ENCODE measurements around the gene DDX24. TPM values are rescaled to one million over a fixed set of nuclear protein-coding genes. Genes with fewer than 3 reads are reported as not detected.

Gene DDX24
- polyA plus RNA-seq = 100 to 1,000 TPM in 1 of 4 donors, 10 to 100 TPM in 3; 35.1 to 103 (median 57.9) TPM
- long read RNA-seq, donor 1 = 0 reads
- long read RNA-seq, donor 2, full-length matches to known transcripts = 28 of 28 reads
- long read RNA-seq, donor 2, partial matches to known transcripts = 0 of 28 reads
- long read RNA-seq, donor 2, other reads (novel, unspliced or antisense) = 0 of 28 reads
- long read RNA-seq, donor 3, full-length matches to known transcripts = 39 of 56 reads
- long read RNA-seq, donor 3, partial matches to known transcripts = 17 of 56 reads
- long read RNA-seq, donor 3, other reads (novel, unspliced or antisense) = 0 of 56 reads
- long read RNA-seq, donor 4, full-length matches to known transcripts = 6 of 6 reads
- long read RNA-seq, donor 4, partial matches to known transcripts = 0 of 6 reads
- long read RNA-seq, donor 4, other reads (novel, unspliced or antisense) = 0 of 6 reads
- long read RNA-seq, donor 5, full-length matches to known transcripts = 12 of 23 reads
- long read RNA-seq, donor 5, partial matches to known transcripts = 11 of 23 reads
- long read RNA-seq, donor 5, other reads (novel, unspliced or antisense) = 0 of 23 reads
- long read RNA-seq, donor 6, full-length matches to known transcripts = 52 of 65 reads
- long read RNA-seq, donor 6, partial matches to known transcripts = 13 of 65 reads
- long read RNA-seq, donor 6, other reads (novel, unspliced or antisense) = 0 of 65 reads
- long read RNA-seq, donor 7 = 0 reads
- long read RNA-seq, donor 8, full-length matches to known transcripts = 8 of 8 reads
- long read RNA-seq, donor 8, partial matches to known transcripts = 0 of 8 reads
- long read RNA-seq, donor 8, other reads (novel, unspliced or antisense) = 0 of 8 reads
- long read RNA-seq, donor 9, full-length matches to known transcripts = 7 of 7 reads
- long read RNA-seq, donor 9, partial matches to known transcripts = 0 of 7 reads
- long read RNA-seq, donor 9, other reads (novel, unspliced or antisense) = 0 of 7 reads
- long read RNA-seq, donor 10, full-length matches to known transcripts = 80 of 113 reads
- long read RNA-seq, donor 10, partial matches to known transcripts = 33 of 113 reads
- long read RNA-seq, donor 10, other reads (novel, unspliced or antisense) = 0 of 113 reads

GRCh38 chr14:94080621-94081385 lies at the start of gene DDX24, which contains the start of gene IFI27L1:
Gene DDX24 (minus strand): TSS chr14:94081202. CDS start chr14:94079742, 1,460 bp downstream.
Gene IFI27L1 (plus strand): TSS chr14:94081310. CDS start chr14:94096938, 15,628 bp downstream.
- no peak for FAIRE-seq
- Histone ChIP-seq H3K4me1 (ENCODE audit: control insufficient read depth in 3 of 3, insufficient read depth in 2 of 3, low read depth in 1 of 3, low read length in 2 of 3) (peaks cover 13 to 25% (median 17%) of the 10 kb centered on the region in 3 donors), H3K9me3 (ENCODE audit: control insufficient read depth in 2 of 2, insufficient read depth in 1 of 2, low read depth in 1 of 2, low read length in 1 of 2) (peaks cover 0 to 3% of the 10 kb centered on the region in 2 donors)

GRCh38 chr14:94129758-94130414 lies 48.9 kb upstream of the DDX24 start:
- peak overlapping the region; percentile 28 to 60 (median 60) for H3K4me3 ChIP-seq (ENCODE audit: low read depth in 1 of 3, low read length in 3 of 3)
- peaks cover 0 to 11% (median 0%) of the 10 kb centered on the region in 3 donors for H3K36me3 ChIP-seq (ENCODE audit: control insufficient read depth in 3 of 3, insufficient read depth in 2 of 3, low read depth in 1 of 3, low read length in 3 of 3)
- no peaks in the 10 kb centered on the region for H3K9me3 ChIP-seq (ENCODE audit: control insufficient read depth in 2 of 2, insufficient read depth in 1 of 2, low read depth in 1 of 2, low read length in 1 of 2)
- DNase-seq = peak in 1 of 2 donors; percentile 48
- FAIRE-seq = no peak
- peak overlapping the region in 1 of 3 donors; percentile 46 for H3K27ac ChIP-seq (ENCODE audit: low read depth in 1 of 3, low read length in 2 of 3)
- 0% methylated on average over 12 of the region's 12 CpGs for WGBS, 3 donors
- H3K4me1 ChIP-seq (ENCODE audit: control insufficient read depth in 3 of 3, insufficient read depth in 2 of 3, low read depth in 1 of 3, low read length in 2 of 3) = peaks cover 0 to 8% (median 0%) of the 10 kb centered on the region in 3 donors
- no peaks in the 10 kb centered on the region for H3K27me3 ChIP-seq (ENCODE audit: control insufficient read depth in 3 of 3, insufficient read depth in 3 of 3, low read length in 3 of 3)

More at GRCh38 chr14:94080621-94081385, at the start of gene DDX24, which contains the start of gene IFI27L1:
- Histone ChIP-seq H3K36me3 (ENCODE audit: control insufficient read depth in 3 of 3, insufficient read depth in 2 of 3, low read depth in 1 of 3, low read length in 3 of 3) (peaks cover 2 to 7% (median 6%) of the 10 kb centered on the region in 3 donors), H3K27ac (ENCODE audit: low read depth in 1 of 3, low read length in 2 of 3) (peak within 1 kb of the TSS; percentile 82 to 96 (median 91)), H3K27me3 (ENCODE audit: control insufficient read depth in 3 of 3, insufficient read depth in 3 of 3, low read length in 3 of 3) (no peaks in the 10 kb centered on the region), H3K4me3 (ENCODE audit: low read depth in 1 of 3, low read length in 3 of 3) (peak within 1 kb of the TSS; percentile 86 to 97 (median 93))
- 0 to 1% (median 1%) methylated on average over 67 to 77 of the region's 77 CpGs for WGBS, 3 donors
- peak; percentile 95 to 98 for DNase-seq

GRCh38 chr14:94129111-94129757 lies 48.2 kb upstream of the DDX24 start, which contains the start of gene IFI27L2:
Gene IFI27L2 (minus strand): TSS chr14:94129604. CDS start chr14:94129564, 40 bp downstream.
- H3K27ac ChIP-seq (ENCODE audit: low read depth in 1 of 3, low read length in 2 of 3) = peak within 1 kb of the TSS in 2 of 3 donors; percentile 46 to 61

GRCh38 chr14:94128216-94128839 lies 47.3 kb upstream of the DDX24 start:
- Histone ChIP-seq H3K9me3 (ENCODE audit: control insufficient read depth in 2 of 2, insufficient read depth in 1 of 2, low read depth in 1 of 2, low read length in 1 of 2) (no peaks in the 10 kb centered on the region), H3K27me3 (ENCODE audit: control insufficient read depth in 3 of 3, insufficient read depth in 3 of 3, low read length in 3 of 3) (no peaks in the 10 kb centered on the region), H3K27ac (ENCODE audit: low read depth in 1 of 3, low read length in 2 of 3) (no peak overlapping the region), H3K4me3 (ENCODE audit: low read depth in 1 of 3, low read length in 3 of 3) (no peak overlapping the region), H3K4me1 (ENCODE audit: control insufficient read depth in 3 of 3, insufficient read depth in 2 of 3, low read depth in 1 of 3, low read length in 2 of 3) (peaks cover 0 to 8% (median 0%) of the 10 kb centered on the region in 3 donors), H3K36me3 (ENCODE audit: control insufficient read depth in 3 of 3, insufficient read depth in 2 of 3, low read depth in 1 of 3, low read length in 3 of 3) (peaks cover 0 to 11% (median 0%) of the 10 kb centered on the region in 3 donors)
- 91 to 96% (median 93%) methylated on average over 14 of the region's 14 CpGs for WGBS, 3 donors
- FAIRE-seq (no peak), DNase-seq (no peak)

More at GRCh38 chr14:94129111-94129757, 48.2 kb upstream of the DDX24 start, which contains the start of gene IFI27L2:
- Histone ChIP-seq H3K9me3 (ENCODE audit: control insufficient read depth in 2 of 2, insufficient read depth in 1 of 2, low read depth in 1 of 2, low read length in 1 of 2) (no peaks in the 10 kb centered on the region), H3K36me3 (ENCODE audit: control insufficient read depth in 3 of 3, insufficient read depth in 2 of 3, low read depth in 1 of 3, low read length in 3 of 3) (peaks cover 0 to 11% (median 0%) of the 10 kb centered on the region in 3 donors), H3K4me3 (ENCODE audit: low read depth in 1 of 3, low read length in 3 of 3) (peak within 1 kb of the TSS; percentile 28 to 60 (median 60)), H3K27me3 (ENCODE audit: control insufficient read depth in 3 of 3, insufficient read depth in 3 of 3, low read length in 3 of 3) (no peaks in the 10 kb centered on the region), H3K4me1 (ENCODE audit: control insufficient read depth in 3 of 3, insufficient read depth in 2 of 3, low read depth in 1 of 3, low read length in 2 of 3) (peaks cover 0 to 8% (median 0%) of the 10 kb centered on the region in 3 donors)
- 1 to 3% (median 2%) methylated on average over 27 of the region's 27 CpGs for WGBS, 3 donors
- FAIRE-seq (no peak), DNase-seq (peak; percentile 69 to 90)

GRCh38 chr14:94127330-94127729 lies 46.3 kb upstream of the DDX24 start:
- H3K36me3 ChIP-seq (ENCODE audit: control insufficient read depth in 3 of 3, insufficient read depth in 2 of 3, low read depth in 1 of 3, low read length in 3 of 3) = peaks cover 0 to 11% (median 0%) of the 10 kb centered on the region in 3 donors
- H3K9me3 ChIP-seq (ENCODE audit: control insufficient read depth in 2 of 2, insufficient read depth in 1 of 2, low read depth in 1 of 2, low read length in 1 of 2) = no peaks in the 10 kb centered on the region
- no peak for DNase-seq
- no peaks in the 10 kb centered on the region for H3K27me3 ChIP-seq (ENCODE audit: control insufficient read depth in 3 of 3, insufficient read depth in 3 of 3, low read length in 3 of 3)
- no peak overlapping the region for H3K4me3 ChIP-seq (ENCODE audit: low read depth in 1 of 3, low read length in 3 of 3)
- peaks cover 0 to 8% (median 0%) of the 10 kb centered on the region in 3 donors for H3K4me1 ChIP-seq (ENCODE audit: control insufficient read depth in 3 of 3, insufficient read depth in 2 of 3, low read depth in 1 of 3, low read length in 2 of 3)
- FAIRE-seq = no peak
- WGBS, 3 donors = 88 to 96% (median 94%) methylated on average over 6 of the region's 6 CpGs
- H3K27ac ChIP-seq (ENCODE audit: low read depth in 1 of 3, low read length in 2 of 3) = no peak overlapping the region

GRCh38 chr14:94126800-94127199 lies 45.8 kb upstream of the DDX24 start:
- Histone ChIP-seq H3K4me3 (ENCODE audit: low read depth in 1 of 3, low read length in 3 of 3) (no peak overlapping the region), H3K4me1 (ENCODE audit: control insufficient read depth in 3 of 3, insufficient read depth in 2 of 3, low read depth in 1 of 3, low read length in 2 of 3) (peaks cover 0 to 8% (median 0%) of the 10 kb centered on the region in 3 donors), H3K27me3 (ENCODE audit: control insufficient read depth in 3 of 3, insufficient read depth in 3 of 3, low read length in 3 of 3) (no peaks in the 10 kb centered on the region), H3K9me3 (ENCODE audit: control insufficient read depth in 2 of 2, insufficient read depth in 1 of 2, low read depth in 1 of 2, low read length in 1 of 2) (no peaks in the 10 kb centered on the region), H3K27ac (ENCODE audit: low read depth in 1 of 3, low read length in 2 of 3) (no peak overlapping the region), H3K36me3 (ENCODE audit: control insufficient read depth in 3 of 3, insufficient read depth in 2 of 3, low read depth in 1 of 3, low read length in 3 of 3) (peaks cover 0 to 11% (median 0%) of the 10 kb centered on the region in 3 donors)
- DNase-seq = no peak
- WGBS, 3 donors = 83 to 87% (median 85%) methylated on average over 5 of the region's 5 CpGs
- no peak for FAIRE-seq
